Esophagus squamous epithelium (tissue), 5 donors: ENCODE results near the gene ASCL5. TPM values are rescaled to one million over a fixed set of nuclear protein-coding genes. Genes with fewer than 3 reads are reported as not detected.

Experiments used
- DNase-seq: peaks from one replicate; lab custom pipeline; 2025; lab: John Stamatoyannopoulos, UW
- H3K27ac ChIP-seq, 4 donors: fragments of 200-600 bp; sonication (generic); one replicate each; pipeline ENCODE4 v1.5.1; 2016 to 2019; ENCODE audit warnings: mild to moderate bottlenecking in 1 of 4
- H3K27me3 ChIP-seq, 4 donors: fragments of 200-600 bp; sonication (generic); 1 replicate in 3 of 4; 2 replicates in 1 of 4; pipeline versions ENCODE4 v1.5.1 to v1.6.0; 2017 to 2021; ENCODE audit warnings: antibody characterized with exemption in 1 of 4
- H3K36me3 ChIP-seq, 3 donors: fragments of 200-600 bp; sonication (generic); one replicate each; pipeline ENCODE4 v1.5.1; 2016 to 2019
- H3K4me1 ChIP-seq, 3 donors: fragments of 200-600 bp; sonication (generic); one replicate each; pipeline ENCODE4 v1.5.1; 2017 to 2019
- H3K4me3 ChIP-seq, 4 donors: fragments of 200-600 bp; sonication (generic); 1 replicate in 3 of 4; 2 replicates in 1 of 4; pipeline ENCODE4 v1.5.1; 2016 to 2019; ENCODE audit warnings: mild to moderate bottlenecking in 2 of 4, moderate library complexity in 1 of 4
- H3K9me3 ChIP-seq, 3 donors: fragments of 200-600 bp; sonication (generic); one replicate each; pipeline ENCODE4 v1.5.1; 2016 to 2019
- POLR2A ChIP-seq, 4 donors: fragments of 450-650 bp; IDR thresholded peaks; one replicate each; pipeline ENCODE4 v1.6.1; 2017; ENCODE audit warnings: antibody characterized with exemption in 4 of 4, mild to moderate bottlenecking in 4 of 4, moderate library complexity in 3 of 4
- WGBS, 2 donors: methylation state at CpG; one replicate each; pipeline ENCODE4 v1.1.5; 2018; 5-methylcytosine and 5-hydroxymethylcytosine counted together
- intact Hi-C: fragments of 100-400 bp; cut with DNase I; formaldehyde crosslinking; loops from one replicate; pipeline ENCODE4 v1.15.0; 2022
- total RNA-seq, 4 donors: library from RNA; depleted of rRNA; stranded (reverse); fragments of >200 nt; gene quantifications; one replicate each; pipeline ENCODE4 v1.1.0, GENCODE V29; 2016
- TF ChIP-seq, protein P1 (sequence below), 6 experiments: fragments of 450-650 bp in 4 of 6; fragments of 200-600 bp in 2 of 6; sonication (generic) in 2 of 6; IDR thresholded peaks; one replicate each; pipeline ENCODE4 v1.5.1; 2016 to 2019; ENCODE audit warnings: antibody characterized with exemption in 6 of 6, mild to moderate bottlenecking in 4 of 6, moderate library complexity in 4 of 6
- donor health status: DM: yes; HTN: yes; CAD: no.

The ASCL5 gene
- total RNA-seq, 4 donors from 2014 or later: not detected

DNA sequence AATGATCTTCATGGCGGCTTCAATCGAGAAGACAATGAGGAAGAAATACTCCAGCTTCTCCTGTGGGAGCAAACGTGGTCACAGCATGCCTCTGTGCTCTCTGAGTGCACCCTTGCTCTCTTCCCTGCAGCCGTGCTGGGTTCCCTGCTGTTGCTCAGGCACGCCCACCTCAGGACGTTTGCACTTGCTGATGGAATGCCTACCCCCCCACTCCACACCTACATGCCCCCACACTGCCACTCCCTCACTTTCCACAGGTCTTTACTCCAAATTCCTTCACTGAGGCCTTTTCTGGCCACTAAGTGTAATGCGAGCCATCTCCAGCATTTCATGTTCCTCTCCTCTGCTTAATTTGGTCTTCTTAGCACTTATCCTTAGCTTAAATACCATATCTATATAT, 33.0 kb downstream of the ASCL5 start:
- intact Hi-C loops: no loop called here
- Histone ChIP-seq H3K4me1 (peaks cover 0 to 5% (median 0%) of the 10 kb centered on the region in 3 donors), H3K9me3 (no peaks in the 10 kb centered on the region), H3K27ac (no peak overlapping the region), H3K36me3 (no peaks in the 10 kb centered on the region), H3K27me3 (no peaks in the 10 kb centered on the region), H3K4me3 (no peak overlapping the region)
- WGBS, 2 donors: 64 to 65% methylated on average over 6 to 7 of the region's 7 CpGs
- TF ChIP-seq, protein P1, sequence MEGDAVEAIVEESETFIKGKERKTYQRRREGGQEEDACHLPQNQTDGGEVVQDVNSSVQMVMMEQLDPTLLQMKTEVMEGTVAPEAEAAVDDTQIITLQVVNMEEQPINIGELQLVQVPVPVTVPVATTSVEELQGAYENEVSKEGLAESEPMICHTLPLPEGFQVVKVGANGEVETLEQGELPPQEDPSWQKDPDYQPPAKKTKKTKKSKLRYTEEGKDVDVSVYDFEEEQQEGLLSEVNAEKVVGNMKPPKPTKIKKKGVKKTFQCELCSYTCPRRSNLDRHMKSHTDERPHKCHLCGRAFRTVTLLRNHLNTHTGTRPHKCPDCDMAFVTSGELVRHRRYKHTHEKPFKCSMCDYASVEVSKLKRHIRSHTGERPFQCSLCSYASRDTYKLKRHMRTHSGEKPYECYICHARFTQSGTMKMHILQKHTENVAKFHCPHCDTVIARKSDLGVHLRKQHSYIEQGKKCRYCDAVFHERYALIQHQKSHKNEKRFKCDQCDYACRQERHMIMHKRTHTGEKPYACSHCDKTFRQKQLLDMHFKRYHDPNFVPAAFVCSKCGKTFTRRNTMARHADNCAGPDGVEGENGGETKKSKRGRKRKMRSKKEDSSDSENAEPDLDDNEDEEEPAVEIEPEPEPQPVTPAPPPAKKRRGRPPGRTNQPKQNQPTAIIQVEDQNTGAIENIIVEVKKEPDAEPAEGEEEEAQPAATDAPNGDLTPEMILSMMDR (IDR thresholded peaks at IDR 0.05): no peak
- DNase-seq: no peak

DNA sequence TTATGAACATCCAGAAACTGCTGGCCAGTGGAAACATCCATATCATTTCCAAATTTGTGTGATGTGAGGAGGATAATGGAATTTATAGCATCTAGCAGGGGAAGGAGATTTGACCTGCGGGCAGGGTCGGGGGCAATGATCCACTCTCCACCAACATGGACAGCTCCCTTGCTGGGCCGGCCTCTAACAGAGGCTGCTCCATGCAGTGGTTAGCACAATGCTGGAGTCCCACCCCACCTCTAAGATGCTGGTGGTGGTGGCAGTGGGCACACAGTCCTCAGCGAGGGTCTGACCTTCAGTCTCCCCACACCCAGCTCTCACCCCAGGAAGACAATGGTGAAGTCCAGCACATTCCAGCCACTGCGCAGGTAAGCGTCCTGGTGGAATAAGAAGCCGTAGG, 33.4 kb downstream of the ASCL5 start:
- Histone ChIP-seq H3K9me3 (no peaks in the 10 kb centered on the region), H3K27me3 (no peaks in the 10 kb centered on the region), H3K27ac (no peak overlapping the region), H3K4me3 (no peak overlapping the region), H3K4me1 (peaks cover 0 to 5% (median 0%) of the 10 kb centered on the region in 3 donors), H3K36me3 (no peaks in the 10 kb centered on the region)
- 91 to 100% methylated on average over 4 to 6 of the region's 7 CpGs for WGBS, 2 donors
- TF ChIP-seq POLR2A (IDR thresholded peaks at IDR 0.05): no peak
- TF ChIP-seq, protein P1 (IDR thresholded peaks at IDR 0.05): no peak
- no peak for DNase-seq
- intact Hi-C loops: no loop called here

DNA sequence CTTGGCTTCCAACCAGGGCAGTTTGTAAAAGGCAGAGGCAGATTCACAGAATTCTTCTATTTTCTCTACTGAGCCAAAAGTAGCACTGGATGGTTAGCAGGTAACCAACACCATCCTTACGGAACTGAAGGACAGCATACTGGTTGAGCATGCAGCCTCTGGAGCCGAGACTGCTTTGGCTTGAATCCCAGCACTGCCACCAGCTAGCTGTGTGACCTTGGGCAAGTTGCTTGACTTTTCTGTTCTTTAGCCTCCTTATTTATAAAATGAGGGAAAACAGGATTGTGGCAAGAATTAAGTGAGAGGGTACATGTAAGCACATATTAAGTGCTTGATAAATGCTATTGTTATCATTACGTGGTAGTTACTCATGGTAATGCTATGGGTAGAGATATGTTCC, 34.2 kb downstream of the ASCL5 start:
- no peaks in the 10 kb centered on the region for H3K27me3 ChIP-seq
- no peaks in the 10 kb centered on the region for H3K36me3 ChIP-seq
- no peak overlapping the region for H3K27ac ChIP-seq
- 78 to 89% methylated on average over 3 of the region's 3 CpGs for WGBS, 2 donors
- intact Hi-C loops: no loop called here
- no peak for TF ChIP-seq POLR2A (IDR thresholded peaks at IDR 0.05)
- TF ChIP-seq, protein P1 (IDR thresholded peaks at IDR 0.05): no peak
- no peaks in the 10 kb centered on the region for H3K9me3 ChIP-seq
- H3K4me3 ChIP-seq: no peak overlapping the region
- DNase-seq: no peak
- peaks cover 0 to 5% (median 0%) of the 10 kb centered on the region in 3 donors for H3K4me1 ChIP-seq

DNA sequence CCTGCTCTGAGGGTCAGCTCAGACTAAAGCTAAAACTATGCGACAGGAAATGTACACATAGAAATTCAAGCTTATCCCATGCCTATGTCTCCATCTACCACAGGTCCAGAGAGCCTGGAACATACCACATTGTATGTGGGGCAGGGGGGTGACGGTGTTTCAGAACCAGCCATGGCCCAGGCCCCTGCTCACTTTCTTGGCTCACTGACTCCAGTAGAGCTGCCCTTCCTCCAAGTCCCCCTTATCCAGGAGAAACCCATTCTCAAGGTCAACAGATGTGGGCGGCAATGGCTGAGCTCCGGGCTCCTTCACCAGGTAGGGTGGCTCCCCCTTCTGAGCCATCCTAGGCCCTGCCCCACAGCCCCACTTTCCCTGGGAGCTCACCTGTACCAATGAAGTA, 35.7 kb downstream of the ASCL5 start:
- Histone ChIP-seq H3K4me3 (no peak overlapping the region), H3K4me1 (peaks cover 0 to 5% (median 0%) of the 10 kb centered on the region in 3 donors), H3K9me3 (no peaks in the 10 kb centered on the region), H3K27me3 (peaks cover 0 to 2% (median 0%) of the 10 kb centered on the region in 4 donors), H3K36me3 (no peaks in the 10 kb centered on the region), H3K27ac (no peak overlapping the region)
- intact Hi-C loops: no loop called here
- no peak for DNase-seq
- no peak for TF ChIP-seq POLR2A (IDR thresholded peaks at IDR 0.05)
- TF ChIP-seq, protein P1 (IDR thresholded peaks at IDR 0.05): no peak
- 94 to 100% methylated on average over 1 to 2 of the region's 4 CpGs for WGBS, 2 donors

DNA sequence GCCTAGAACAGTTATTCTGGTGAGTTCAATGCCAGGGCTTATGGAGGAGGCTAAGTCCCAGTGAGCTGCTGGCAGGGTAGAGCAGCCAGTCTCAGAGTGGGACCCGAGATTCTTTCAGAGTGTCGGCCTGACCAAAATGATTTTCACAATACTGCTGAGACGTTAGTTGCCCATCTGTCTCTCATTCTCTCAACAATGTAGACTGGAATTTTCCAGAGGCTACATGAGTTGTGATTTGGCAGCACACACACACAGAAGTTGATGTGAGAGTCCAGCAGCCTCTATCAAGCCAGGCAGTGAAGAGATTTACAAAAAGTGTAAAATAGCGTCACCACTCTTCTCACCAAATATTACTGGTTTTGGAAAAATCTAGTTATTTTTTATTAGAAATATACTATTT, 36.4 kb downstream of the ASCL5 start:
- no peak for DNase-seq
- intact Hi-C loops: no loop called here
- Histone ChIP-seq H3K9me3 (no peaks in the 10 kb centered on the region), H3K36me3 (no peaks in the 10 kb centered on the region), H3K27ac (no peak overlapping the region), H3K4me1 (no peaks in the 10 kb centered on the region), H3K27me3 (peaks cover 0 to 10% (median 0%) of the 10 kb centered on the region in 4 donors), H3K4me3 (no peak overlapping the region)
- 67 to 77% methylated on average over 4 of the region's 4 CpGs for WGBS, 2 donors
- TF ChIP-seq, protein P1 (IDR thresholded peaks at IDR 0.05): no peak
- no peak for TF ChIP-seq POLR2A (IDR thresholded peaks at IDR 0.05)
